HepG2 (cell line): ENCODE measurements around the gene PRR23B. TPM values are rescaled to one million over a fixed set of nuclear protein-coding genes. Genes with fewer than 3 reads are reported as not detected.
A peak's percentile ranks its signal among the peaks of the same experiment; 100 is the strongest.

Source experiments
- ATAC-seq: fragments of 200-7000 bp; cut with Tn5 transposase; 3 replicates; pipeline ENCODE4 v1.9.1; 2020; ENCODE audit warnings: mild to moderate bottlenecking, moderate library complexity
- Bru-seq: library from RNA; stranded (reverse); fragments of 400-500 nt; gene quantifications from one replicate; lab custom pipeline; 2021; lab: Mats Ljungman, UMichigan
- BruChase-seq, 2 experiments: library from RNA; stranded (reverse); fragments of 400-500 nt; gene quantifications; one replicate each; lab custom pipeline; 2021; lab: Mats Ljungman, UMichigan
- BruUV-seq: library from RNA; stranded (reverse); fragments of 400-500 nt; replicated peaks from 2 replicates; lab custom pipeline; 2021; lab: Mats Ljungman, UMichigan
- CTCF ChIA-PET: fragments of 300-600 bp; formaldehyde crosslinking; extraction: SDS; loops from one replicate; lab custom pipeline; 2021; ENCODE audit warnings: low total read pairs, inconsistent platforms, low intra/inter-chr PET ratio; lab: Yijun Ruan, JAX
- POLR2A ChIA-PET: fragments of 350-600 bp; sonication (Branson Sonifier 250); formaldehyde crosslinking; loops from one replicate; lab custom pipeline; 2020; ENCODE audit warnings: antibody characterized with exemption, inconsistent platforms; lab: Yijun Ruan, JAX
- DNase-seq: peaks from one replicate; pipeline ENCODE4 v3.0.0-alpha.2; 2015; ENCODE audit warnings: low spot score
- FAIRE-seq: peaks from 3 replicates; lab custom pipeline; 2011; peaks lifted over from hg19 to GRCh38; lab: Jason Lieb, UNC
- H2AFZ ChIP-seq: one replicate; pipeline ENCODE4 v1.6.1; 2011; ENCODE audit warnings: low read length, inconsistent platforms
- H3K27ac ChIP-seq: fragments of 300-600 bp; 3 replicates; pipeline ENCODE4 v1.8.0; 2011; ENCODE audit warnings: mixed run types, mild to moderate bottlenecking, mixed read lengths, low read length, inconsistent platforms; ENCODE audit not compliant: insufficient read depth; ENCODE audit errors: extremely low read length
- H3K27me3 ChIP-seq, 2 experiments: fragments of 200-600 bp in 1 of 2; 2 replicates in 1 of 2; 3 replicates in 1 of 2; pipeline versions ENCODE4 v1.6.0 to v1.8.0; 2011; ENCODE audit warnings: low read length in 2 of 2, mild to moderate bottlenecking in 2 of 2, moderate library complexity in 2 of 2, inconsistent platforms in 1 of 2; ENCODE audit not compliant: insufficient read depth in 2 of 2, control insufficient read depth in 1 of 2
- H3K36me3 ChIP-seq, 2 experiments: fragments of 200-600 bp in 1 of 2; replicated peaks in 1 of 2; 2 replicates in 1 of 2; 3 replicates in 1 of 2; pipeline versions ENCODE4 v1.5.1 to v1.8.0; 2011; ENCODE audit warnings: low read length in 2 of 2, inconsistent platforms in 1 of 2; ENCODE audit not compliant: insufficient read depth in 2 of 2, control insufficient read depth in 1 of 2
- H3K4me1 ChIP-seq: 2 replicates; pipeline ENCODE4 v1.5.1; 2012; ENCODE audit warnings: low read length, inconsistent platforms; ENCODE audit not compliant: insufficient read depth
- H3K4me2 ChIP-seq: 2 replicates; pipeline ENCODE4 v1.6.0; 2011; ENCODE audit warnings: low read depth, low read length, inconsistent platforms
- H3K4me3 ChIP-seq, 3 experiments: fragments of 200-600 bp in 1 of 3; sonication (generic), shearing (Covaris generic) in 1 of 3; replicated peaks in 1 of 3; 2 replicates each; pipeline ENCODE4 v1.5.1; 2011 to 2016; ENCODE audit warnings: low read length in 3 of 3, inconsistent platforms in 2 of 3, low read depth in 2 of 3, mild to moderate bottlenecking in 2 of 3, control low read depth in 1 of 3, mixed read lengths in 1 of 3; ENCODE audit not compliant: insufficient read depth in 1 of 3
- H3K79me2 ChIP-seq: one replicate; pipeline ENCODE4 v1.6.1; 2011; ENCODE audit warnings: low read length, inconsistent platforms; ENCODE audit not compliant: insufficient read depth
- H3K9ac ChIP-seq: 2 replicates; pipeline ENCODE4 v1.6.0; 2011; ENCODE audit warnings: mild to moderate bottlenecking, low read depth, low read length, inconsistent platforms; ENCODE audit not compliant: insufficient read depth
- H3K9me3 ChIP-seq: 2 replicates; pipeline ENCODE4 v1.5.1; 2012; ENCODE audit warnings: mild to moderate bottlenecking, low read length
- H4K20me1 ChIP-seq: 2 replicates; pipeline ENCODE4 v1.6.0; 2011; ENCODE audit warnings: inconsistent platforms, mild to moderate bottlenecking, low read length, moderate library complexity; ENCODE audit not compliant: insufficient read depth
- GATA4 ChIP-seq: sonication (generic); IDR thresholded peaks from 2 replicates; pipeline ENCODE4 v1.6.1; 2016; ENCODE audit warnings: antibody characterized with exemption, low read depth, borderline replicate concordance
- NR2F1 ChIP-seq, 2 experiments: fragments of 450-650 bp in 1 of 2; formaldehyde crosslinking in 1 of 2; IDR thresholded peaks; 2 replicates each; pipeline versions ENCODE4 v1.5.0 to v1.6.1; 2016 to 2020; ENCODE audit warnings: mild to moderate bottlenecking in 1 of 2, missing compliant biosample characterization in 1 of 2, missing genetic modification reagents in 1 of 2, moderate library complexity in 1 of 2
- TAF15 ChIP-seq: fragments of 200-400 bp; formaldehyde crosslinking; IDR thresholded peaks from one replicate; pipeline ENCODE4 v1.6.1; 2018; ENCODE audit warnings: mild to moderate bottlenecking, low read depth, low read length; ENCODE audit not compliant: poor library complexity, severe bottlenecking
- TCF7L2 ChIP-seq: IDR thresholded peaks from 2 replicates; pipeline ENCODE4 v1.6.1; 2011; ENCODE audit warnings: mild to moderate bottlenecking, low read depth, low read length, moderate library complexity
- ZNF17 ChIP-seq: sonication (generic); formaldehyde crosslinking; IDR thresholded peaks from 2 replicates; pipeline ENCODE4 v1.5.0; 2020; ENCODE audit warnings: mild to moderate bottlenecking, missing genetic modification reagents
- ZNF264 ChIP-seq: sonication (generic); formaldehyde crosslinking; IDR thresholded peaks from 2 replicates; pipeline ENCODE4 v1.4.0; 2020; ENCODE audit warnings: missing genetic modification reagents
- ZNF383 ChIP-seq: sonication (generic); formaldehyde crosslinking; IDR thresholded peaks from 2 replicates; pipeline ENCODE4 v1.4.0; 2020; ENCODE audit warnings: missing genetic modification reagents, mild to moderate bottlenecking, borderline replicate concordance
- WGBS: methylation state at CpG from one replicate; pipeline ENCODE4 v1.1.6; 2017; ENCODE audit warnings: low lambda C conversion rate; 5-methylcytosine and 5-hydroxymethylcytosine counted together
- in situ Hi-C: cut with HindIII; loops from 2 replicates; pipeline ENCODE4 v1.10.0; 2017; ENCODE audit warnings: low pct_unique_long_range_greater_than_20kb; ENCODE audit not compliant: extremely low pct_ligation_motif_present
- intact Hi-C: fragments of 100-400 bp; cut with micrococcal nuclease; formaldehyde crosslinking; loops from one replicate; pipeline ENCODE4 v1.10.0; 2022; ENCODE audit not compliant: unreplicated experiment
- long read RNA-seq, 2 experiments: library from RNA in 1 of 2; library from polyadenylated mRNA in 1 of 2; stranded (forward) in 1 of 2; unstranded in 1 of 2; transcript quantifications; one replicate each; pipeline ENCODE4 v2.0.0, GENCODE V29; 2019 to 2022
- polyA minus RNA-seq, 3 experiments: library from RNA; depleted of rRNA, polyadenylated mRNA; stranded (reverse); fragments of >200 nt; gene quantifications; 2 replicates each; pipeline ENCODE4 v1.2.3, GENCODE V29; 2011; ENCODE audit warnings: low replicate concordance in 1 of 3
- polyA plus RNA-seq, 8 experiments: library from polyadenylated mRNA; depleted of rRNA in 3 of 8; stranded (reverse) in 7 of 8; unstranded in 1 of 8; fragments of >200 nt; fragmentation: Illumina TruSeq in 4 of 8; extraction: Trizol in 4 of 8; gene quantifications; 2 replicates each; pipeline versions ENCODE4 v1.2.1 to v1.2.3, GENCODE V29; 2011 to 2016; ENCODE audit warnings: low read depth in 4 of 8, missing spikeins in 1 of 8, mixed read lengths in 1 of 8; ENCODE audit not compliant: insufficient read depth in 1 of 8
- total RNA-seq, 5 experiments: library from RNA; depleted of rRNA; stranded (reverse); fragments of >200 nt; fragmentation: Illumina TruSeq; extraction: Trizol; gene quantifications; 2 replicates each; pipeline ENCODE4 v1.2.3, GENCODE V29; 2016; ENCODE audit warnings: low read depth in 1 of 5
- TF ChIP-seq, protein P1 (sequence below): sonication (generic); formaldehyde crosslinking; IDR thresholded peaks from 2 replicates; pipeline ENCODE4 v1.8.0; 2022; ENCODE audit warnings: mild to moderate bottlenecking, missing genetic modification reagents

PRR23B gene
- total RNA-seq (2016; rRNA removed; fragmentation: Illumina TruSeq; extraction: Trizol) (not detected in 2 replicates), polyA plus RNA-seq (2011; rRNA removed) (not detected in 2 replicates), polyA minus RNA-seq (2011; rRNA and poly(A)+ RNA removed; ENCODE audit: low replicate concordance) (not detected in 2 replicates), Bru-seq, nascent RNA (not detected), BruChase-seq, experiment 1, labeled RNA remaining after a 6-hour chase (not detected), BruChase-seq, experiment 2, labeled RNA remaining after a 2-hour chase (not detected)
- total RNA-seq (2016; cell fraction: cytosol; rRNA removed; fragmentation: Illumina TruSeq; extraction: Trizol; ENCODE audit: low read depth) = not detected in 2 replicates
- total RNA-seq (2016; cell fraction: insoluble cytoplasmic fraction; rRNA removed; fragmentation: Illumina TruSeq; extraction: Trizol) = not detected in 2 replicates
- not detected in 2 replicates for total RNA-seq (2016; cell fraction: membrane; rRNA removed; fragmentation: Illumina TruSeq; extraction: Trizol)
- not detected in 2 replicates for total RNA-seq (2016; cell fraction: nucleus; rRNA removed; fragmentation: Illumina TruSeq; extraction: Trizol)
- not detected in 2 replicates for polyA plus RNA-seq (2011; cell fraction: cytosol; rRNA removed)
- polyA plus RNA-seq (2011; cell fraction: nucleus; rRNA removed) = not detected in 2 replicates
- not detected in 2 replicates for polyA plus RNA-seq (2012)
- not detected in 2 replicates for polyA plus RNA-seq (2016; cell fraction: cytosol; fragmentation: Illumina TruSeq; extraction: Trizol; ENCODE audit: low read depth)
- polyA plus RNA-seq (2016; cell fraction: insoluble cytoplasmic fraction; fragmentation: Illumina TruSeq; extraction: Trizol; ENCODE audit: low read depth) = not detected in 2 replicates
- polyA plus RNA-seq (2016; cell fraction: membrane; fragmentation: Illumina TruSeq; extraction: Trizol; ENCODE audit: low read depth) = not detected in 2 replicates
- not detected in 2 replicates for polyA plus RNA-seq (2016; cell fraction: nucleus; fragmentation: Illumina TruSeq; extraction: Trizol; ENCODE audit: insufficient read depth, low read depth)
- not detected in 2 replicates for polyA minus RNA-seq (2011; cell fraction: cytosol; rRNA and poly(A)+ RNA removed)
- polyA minus RNA-seq (2011; cell fraction: nucleus; rRNA and poly(A)+ RNA removed) = not detected in 2 replicates
- long read RNA-seq, experiment 1 = 0 reads
- long read RNA-seq, experiment 2 = 0 reads

DNA sequence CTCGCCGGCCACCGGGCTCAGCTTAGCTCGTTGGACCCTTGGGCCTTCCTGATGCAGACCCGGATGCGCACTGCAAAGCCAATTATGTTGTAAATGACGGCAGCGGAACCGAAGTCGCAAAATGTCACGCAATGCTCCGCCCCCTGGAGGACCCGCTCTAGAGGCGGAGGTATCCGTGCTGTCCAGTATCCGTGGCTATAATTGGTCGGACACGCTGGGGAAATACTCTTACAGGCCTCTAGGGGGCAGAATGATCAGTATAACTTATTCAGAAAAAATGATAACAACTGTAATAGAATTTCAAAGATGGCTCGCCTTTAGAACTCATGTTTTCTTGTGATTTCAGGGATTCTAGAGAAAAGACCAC lies at the start of gene PRR23B:
PRR23B (minus strand) TSS at position 59 of the 367 bp plus-strand sequence. CDS start 265 bp downstream, outside the sequence.
- CTCF ChIA-PET = interaction anchor here (1.3 kb wide), 1 partner anchor 181 kb away, joined by 3 read pairs; no protein-coding TSS in a partner anchor
- no peaks in the 10 kb centered on the region for H4K20me1 ChIP-seq
- no peak within 1 kb of the TSS for H3K4me2 ChIP-seq
- H2AFZ ChIP-seq = no peak within 1 kb of the TSS
- no TSS peak for BruUV-seq
- POLR2A ChIA-PET = no interaction called here
- no peak within 1 kb of the TSS for H3K9ac ChIP-seq
- intact Hi-C loops = no loop called here
- ATAC-seq = no peak; the same call in 2 of the 3 replicates
- TF ChIP-seq ZNF383 (CRISPR knock-in tag) = no peak
- no peaks in the 10 kb centered on the region for H3K27me3 ChIP-seq
- no peaks in the 10 kb centered on the region for H3K79me2 ChIP-seq
- no peaks in the 10 kb centered on the region for H3K36me3 ChIP-seq
- WGBS = 64% methylated on average over 15 of the region's 19 CpGs
- H3K27ac ChIP-seq = no peak within 1 kb of the TSS
- H3K4me1 ChIP-seq = no peaks in the 10 kb centered on the region
- DNase-seq = peak; percentile 9
- H3K9me3 ChIP-seq = no peaks in the 10 kb centered on the region
- no peak within 1 kb of the TSS for H3K4me3 ChIP-seq
- FAIRE-seq = no peak
- in situ Hi-C loops = no loop called here

DNA sequence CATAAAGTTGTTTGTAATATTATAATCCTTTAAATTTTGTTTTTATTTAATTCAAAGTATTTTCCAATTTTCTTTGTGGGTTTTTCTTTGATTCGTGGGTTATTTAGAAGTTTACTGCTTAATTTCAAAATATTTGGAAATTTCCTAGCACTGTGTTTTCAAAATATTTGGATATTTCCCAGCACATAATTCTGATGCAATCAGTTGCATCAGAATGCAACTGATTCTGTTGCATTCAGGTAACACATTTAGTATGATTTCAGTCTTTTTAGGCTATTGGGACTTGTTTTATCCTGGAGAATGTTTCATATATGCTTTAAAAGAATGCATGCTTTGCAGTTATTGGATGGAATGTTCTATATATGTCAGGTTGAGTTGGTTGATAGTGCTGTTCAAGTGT lies 42.2 kb upstream of the PRR23B start:
- in situ Hi-C loops = no loop called here
- Histone ChIP-seq H3K27me3 (no peaks in the 10 kb centered on the region), H3K4me3 (no peak overlapping the region), H2AFZ (no peak overlapping the region), H4K20me1 (no peaks in the 10 kb centered on the region), H3K36me3 (no peaks in the 10 kb centered on the region), H3K79me2 (no peaks in the 10 kb centered on the region), H3K9me3 (no peaks in the 10 kb centered on the region), H3K4me1 (no peaks in the 10 kb centered on the region), H3K27ac (no peak overlapping the region), H3K9ac (no peak overlapping the region), H3K4me2 (no peak overlapping the region)
- no TSS peak for BruUV-seq
- DNase-seq = no peak
- intact Hi-C loops = no loop called here
- 0% methylated on average over 1 of the region's 1 CpG for WGBS
- ChIA-PET POLR2A (no interaction called here), CTCF (no interaction called here)
- ATAC-seq = no peak
- no peak for FAIRE-seq
- TF ChIP-seq, protein P1, sequence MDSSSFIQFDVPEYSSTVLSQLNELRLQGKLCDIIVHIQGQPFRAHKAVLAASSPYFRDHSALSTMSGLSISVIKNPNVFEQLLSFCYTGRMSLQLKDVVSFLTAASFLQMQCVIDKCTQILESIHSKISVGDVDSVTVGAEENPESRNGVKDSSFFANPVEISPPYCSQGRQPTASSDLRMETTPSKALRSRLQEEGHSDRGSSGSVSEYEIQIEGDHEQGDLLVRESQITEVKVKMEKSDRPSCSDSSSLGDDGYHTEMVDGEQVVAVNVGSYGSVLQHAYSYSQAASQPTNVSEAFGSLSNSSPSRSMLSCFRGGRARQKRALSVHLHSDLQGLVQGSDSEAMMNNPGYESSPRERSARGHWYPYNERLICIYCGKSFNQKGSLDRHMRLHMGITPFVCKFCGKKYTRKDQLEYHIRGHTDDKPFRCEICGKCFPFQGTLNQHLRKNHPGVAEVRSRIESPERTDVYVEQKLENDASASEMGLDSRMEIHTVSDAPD (CRISPR knock-in tag) = no peak
- no peak for TF ChIP-seq GATA4
- TF ChIP-seq NR2F1 (CRISPR knock-in tag; IDR thresholded peaks at IDR 0.05) = no peak
- no peak for TF ChIP-seq ZNF264 (CRISPR knock-in tag)
- no peak for TF ChIP-seq TAF15
- TF ChIP-seq ZNF17 (CRISPR knock-in tag) = no peak
- no peak for TF ChIP-seq TCF7L2
